ENCODE results near the gene TIGD1. TPM values are rescaled to one million over a fixed set of nuclear protein-coding genes. Genes with fewer than 3 reads are reported as not detected.

TIGD1 gene
- total RNA-seq, 1 experiment from 2014 or later: 9.8 TPM

- intact Hi-C loops (cut with micrococcal nuclease; ENCODE audit: unreplicated experiment): loop anchor here (5.0 kb wide), 1 partner anchor 613 kb away; no protein-coding TSS in a partner anchor
- BruUV-seq (replicated peaks): no TSS peak
- peaks cover 26% of the 10 kb centered on the region for H3K27me3 ChIP-seq (replicated peaks; ENCODE audit: insufficient read depth, low read depth, low read length, poor library complexity)
Measured at GRCh38 chr2:232519581-232520438, 30.5 kb downstream of the TIGD1 start, which contains the start of gene PRSS56. Gene PRSS56 (plus strand): TSS chr2:232520388. CDS start chr2:232520599, 211 bp downstream.

GRCh38 chr2:232518844-232519243 is 31.5 kb downstream of the TIGD1 start:
- H3K9me3 ChIP-seq (ENCODE audit: low read depth, low read length, poor library complexity, severe bottlenecking): no peaks in the 10 kb centered on the region
- POLR2A ChIA-PET (ENCODE audit: low non-redundant PET): no interaction called here
- peaks cover 17% of the 10 kb centered on the region for H3K27me3 ChIP-seq (replicated peaks; ENCODE audit: insufficient read depth, low read depth, low read length, poor library complexity)
- H3K4me3 ChIP-seq (ENCODE audit: low read depth, low read length, poor library complexity, severe bottlenecking): no peak overlapping the region
- peaks cover 7% of the 10 kb centered on the region for H3K4me1 ChIP-seq (ENCODE audit: insufficient read depth, low read length, poor library complexity, severe bottlenecking)
- TF ChIP-seq EZH2 (IDR thresholded peaks at IDR 0.05; ENCODE audit: borderline replicate concordance, low read depth, low read length, poor library complexity, severe bottlenecking) (no peak), CTCF (conservative IDR thresholded peaks at IDR 0.05; ENCODE audit: low read depth, low read length) (no peak)
- CTCF ChIA-PET: no interaction called here
- H3K27ac ChIP-seq (ENCODE audit: low read depth, low read length, poor library complexity, severe bottlenecking): no peak overlapping the region
- no peaks in the 10 kb centered on the region for H3K36me3 ChIP-seq (ENCODE audit: insufficient read depth, low read length, poor library complexity, severe bottlenecking)
- DNase-seq (ENCODE audit: low spot score): no peak
- no TSS peak for BruUV-seq (replicated peaks)
- intact Hi-C loops (cut with micrococcal nuclease; ENCODE audit: unreplicated experiment): no loop called here

More at GRCh38 chr2:232519581-232520438, 30.5 kb downstream of the TIGD1 start, which contains the start of gene PRSS56:
- Histone ChIP-seq H3K4me3 (ENCODE audit: low read depth, low read length, poor library complexity, severe bottlenecking) (no peak within 1 kb of the TSS), H3K9me3 (ENCODE audit: low read depth, low read length, poor library complexity, severe bottlenecking) (no peaks in the 10 kb centered on the region), H3K27ac (ENCODE audit: low read depth, low read length, poor library complexity, severe bottlenecking) (no peak within 1 kb of the TSS), H3K36me3 (ENCODE audit: insufficient read depth, low read length, poor library complexity, severe bottlenecking) (no peaks in the 10 kb centered on the region), H3K4me1 (ENCODE audit: insufficient read depth, low read length, poor library complexity, severe bottlenecking) (peaks cover 7% of the 10 kb centered on the region)
- CTCF ChIA-PET: interaction anchor here (0.6 to 1.4 kb wide), 2 partner anchors 11 to 74 kb away, joined by 3 read pairs; no protein-coding TSS in a partner anchor
- TF ChIP-seq EZH2 (IDR thresholded peaks at IDR 0.05; ENCODE audit: borderline replicate concordance, low read depth, low read length, poor library complexity, severe bottlenecking) (no peak), CTCF (conservative IDR thresholded peaks at IDR 0.05; ENCODE audit: low read depth, low read length) (no peak)
- POLR2A ChIA-PET (ENCODE audit: low non-redundant PET): no interaction called here
- DNase-seq (ENCODE audit: low spot score): no peak

- H3K4me3 ChIP-seq (ENCODE audit: low read depth, low read length, poor library complexity, severe bottlenecking): no peak overlapping the region
- no peaks in the 10 kb centered on the region for H3K36me3 ChIP-seq (ENCODE audit: insufficient read depth, low read length, poor library complexity, severe bottlenecking)
- H3K4me1 ChIP-seq (ENCODE audit: insufficient read depth, low read length, poor library complexity, severe bottlenecking): no peaks in the 10 kb centered on the region
- intact Hi-C loops (cut with micrococcal nuclease; ENCODE audit: unreplicated experiment): no loop called here
- TF ChIP-seq EZH2 (IDR thresholded peaks at IDR 0.05; ENCODE audit: borderline replicate concordance, low read depth, low read length, poor library complexity, severe bottlenecking) (no peak), CTCF (conservative IDR thresholded peaks at IDR 0.05; ENCODE audit: low read depth, low read length) (no peak)
- BruUV-seq (replicated peaks): no TSS peak
- H3K27me3 ChIP-seq (replicated peaks; ENCODE audit: insufficient read depth, low read depth, low read length, poor library complexity): no peaks in the 10 kb centered on the region
- ChIA-PET POLR2A (ENCODE audit: low non-redundant PET) (no interaction called here), CTCF (no interaction called here)
- H3K9me3 ChIP-seq (ENCODE audit: low read depth, low read length, poor library complexity, severe bottlenecking): no peaks in the 10 kb centered on the region
- no peak overlapping the region for H3K27ac ChIP-seq (ENCODE audit: low read depth, low read length, poor library complexity, severe bottlenecking)
- DNase-seq (ENCODE audit: low spot score): no peak
Measured at GRCh38 chr2:232516551-232516950, 33.8 kb downstream of the TIGD1 start.
